GM19025 (cell line): ENCODE measurements around the gene FEZF2.

Experiments used
- ATAC-seq: cut with Tn5 transposase; IDR thresholded peaks from one replicate; pipeline ENCODE4 v1.9.1; 2021; ENCODE audit warnings: mild to moderate bottlenecking, low read depth, moderate library complexity; ENCODE audit not compliant: unreplicated experiment

FEZF2 gene

GRCh38 chr3:62373714-62374333, 474 bp upstream of the FEZF2 start:
- ATAC-seq, result no peak

- no peak for ATAC-seq
These were observed 719 bp downstream of the FEZF2 start for GRCh38 chr3:62372621-62373041.

GRCh38 chr3:62371720-62372591, 1.4 kb downstream of the FEZF2 start:
- no peak for ATAC-seq

- ATAC-seq, result no peak
These were observed 2.3 kb downstream of the FEZF2 start for GRCh38 chr3:62370858-62371719.

GRCh38 chr3:62370112-62370857, 3.1 kb downstream of the FEZF2 start:
- no peak for ATAC-seq

GRCh38 chr3:62369476-62369743, 3.9 kb downstream of the FEZF2 start:
- no peak for ATAC-seq

GRCh38 chr3:62368705-62369475, 4.5 kb downstream of the FEZF2 start:
- no peak for ATAC-seq

- ATAC-seq, result no peak
These were observed 5.1 kb downstream of the FEZF2 start for GRCh38 chr3:62368290-62368704.

GRCh38 chr3:62367763-62368195, 5.6 kb downstream of the FEZF2 start:
- ATAC-seq, result no peak

GRCh38 chr3:62366126-62366484, 7.2 kb downstream of the FEZF2 start:
- ATAC-seq, result no peak

- ATAC-seq, result no peak
These were observed 7.8 kb downstream of the FEZF2 start for GRCh38 chr3:62365391-62366125.

- no peak for ATAC-seq
These were observed 9.2 kb downstream of the FEZF2 start for GRCh38 chr3:62364191-62364590.

- no peak for ATAC-seq
These were observed 10.1 kb downstream of the FEZF2 start for GRCh38 chr3:62363275-62363674.

GRCh38 chr3:62361824-62362223, 11.5 kb downstream of the FEZF2 start:
- no peak for ATAC-seq

- ATAC-seq, result peak; percentile 91
These were observed 12.1 kb downstream of the FEZF2 start for GRCh38 chr3:62361261-62361660.

- ATAC-seq, result no peak
These were observed 13.8 kb downstream of the FEZF2 start for GRCh38 chr3:62359531-62359930.

GRCh38 chr3:62356356-62356755, 17.0 kb downstream of the FEZF2 start:
- no peak for ATAC-seq

GRCh38 chr3:62355703-62356102, 17.6 kb downstream of the FEZF2 start:
- no peak for ATAC-seq

- no peak for ATAC-seq
These were observed 29.6 kb downstream of the FEZF2 start for GRCh38 chr3:62343755-62344154.
